GM10248 (cell line): ENCODE results near the gene TSLP.

ENCODE experiments used
- CTCF ChIA-PET: fragments of 300-600 bp; sonication (Branson Sonifier 250); formaldehyde crosslinking; extraction: SDS; loops from one replicate; lab custom pipeline; 2021; ENCODE audit warnings: antibody characterized with exemption; lab: Yijun Ruan, JAX
- POLR2A ChIA-PET: fragments of 350-650 bp; sonication (Branson Sonifier 250); formaldehyde crosslinking; extraction: SDS; loops from one replicate; lab custom pipeline; 2020; ENCODE audit warnings: antibody characterized with exemption; lab: Yijun Ruan, JAX
- DNase-seq: peaks from one replicate; pipeline ENCODE4 v3.0.0; 2012; ENCODE audit errors: extremely low spot score
- CTCF ChIP-seq: IDR thresholded peaks from 2 replicates; pipeline ENCODE4 v1.5.1; 2012; ENCODE audit warnings: mild to moderate bottlenecking, low read depth; ENCODE audit errors: extremely low read depth, missing control alignments, control extremely low read depth

Gene TSLP

GRCh38 chr5:111111956-111112355, 40.4 kb downstream of the TSLP start:
- ChIA-PET CTCF (no interaction called here), POLR2A (no interaction called here)
- TF ChIP-seq CTCF = no peak
- no peak for DNase-seq

- DNase-seq = no peak
- TF ChIP-seq CTCF = no peak
- ChIA-PET POLR2A (no interaction called here), CTCF (interaction anchor here (1.5 to 1.8 kb wide), 2 partner anchors 9 to 17 kb away, joined by 4 to 10 read pairs; no protein-coding TSS in a partner anchor)
These were observed 42.2 kb downstream of the TSLP start for GRCh38 chr5:111113678-111114077.

- no peak for DNase-seq
- TF ChIP-seq CTCF = no peak
- POLR2A ChIA-PET = no interaction called here
- CTCF ChIA-PET = interaction anchor here (0.9 to 1.5 kb wide), 3 partner anchors 13 to 43 kb away, joined by 3 to 4 read pairs (median 3); no protein-coding TSS in a partner anchor
These were observed 43.7 kb downstream of the TSLP start for GRCh38 chr5:111115229-111115628.

GRCh38 chr5:111116550-111116949, 45.0 kb downstream of the TSLP start:
- ChIA-PET POLR2A (no interaction called here), CTCF (no interaction called here)
- DNase-seq = no peak
- no peak for TF ChIP-seq CTCF

GRCh38 chr5:111117136-111117535, 45.6 kb downstream of the TSLP start:
- ChIA-PET CTCF (interaction anchor here (1.3 kb wide), 1 partner anchor 161 kb away, joined by 3 read pairs; no protein-coding TSS in a partner anchor), POLR2A (no interaction called here)
- TF ChIP-seq CTCF = no peak
- DNase-seq = no peak

- CTCF ChIA-PET = interaction anchor here (1.0 to 1.6 kb wide), 2 partner anchors 11 to 14 kb away, joined by 3 to 5 read pairs; no protein-coding TSS in a partner anchor
- POLR2A ChIA-PET = no interaction called here
- no peak for TF ChIP-seq CTCF
- DNase-seq = no peak
These were observed 47.7 kb downstream of the TSLP start for GRCh38 chr5:111119221-111119620.
